Measurements from ENCODE around the gene BCL11A.

Gene BCL11A

DNA sequence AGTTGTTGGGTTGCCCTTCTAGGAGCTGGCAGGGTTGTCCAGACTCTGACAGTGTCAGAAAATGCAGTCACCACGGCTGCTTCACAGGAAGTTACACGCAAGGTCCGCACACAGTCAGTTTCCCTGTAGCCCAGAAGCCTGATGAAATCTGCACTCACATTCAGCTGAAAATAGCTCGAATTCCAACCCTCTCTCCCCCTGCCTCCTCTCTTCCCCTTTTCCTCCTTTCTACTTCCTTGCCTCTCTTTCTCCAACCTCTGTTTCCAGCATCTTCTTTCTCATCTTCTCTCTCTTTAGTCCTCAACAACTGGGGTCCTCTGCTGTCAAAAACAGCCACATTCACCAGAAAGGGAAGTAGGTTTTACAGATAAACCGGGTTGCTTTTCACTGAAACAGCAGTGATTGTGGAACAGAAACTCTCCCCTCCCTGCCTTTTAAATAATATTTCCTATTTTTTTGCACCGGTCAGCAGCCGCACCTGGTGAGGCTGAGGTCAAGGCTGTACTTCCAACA is 69.3 kb downstream of the BCL11A start:
- DNase-seq (ENCODE audit: low read depth) = no peak

DNA sequence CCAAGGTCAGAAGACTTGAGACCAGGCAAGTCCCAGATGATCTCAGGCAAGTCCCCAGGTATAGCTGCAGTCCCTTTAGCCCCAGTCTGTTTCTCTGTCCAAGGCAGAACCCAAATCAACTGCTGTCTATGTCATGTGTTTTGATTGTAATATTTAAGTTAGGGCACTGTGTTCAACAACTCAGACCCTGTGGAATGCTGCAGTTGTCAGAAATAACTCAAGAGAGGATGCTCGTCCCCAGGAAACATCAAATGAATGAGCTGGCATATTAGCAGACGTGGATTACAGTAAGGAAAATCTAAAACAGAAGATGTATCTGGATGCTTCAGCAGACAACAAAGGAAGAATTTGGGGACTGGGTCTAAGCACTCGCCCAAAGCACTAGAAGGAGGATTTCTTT is 70.1 kb downstream of the BCL11A start:
- no peak for DNase-seq (ENCODE audit: low read depth)

DNA sequence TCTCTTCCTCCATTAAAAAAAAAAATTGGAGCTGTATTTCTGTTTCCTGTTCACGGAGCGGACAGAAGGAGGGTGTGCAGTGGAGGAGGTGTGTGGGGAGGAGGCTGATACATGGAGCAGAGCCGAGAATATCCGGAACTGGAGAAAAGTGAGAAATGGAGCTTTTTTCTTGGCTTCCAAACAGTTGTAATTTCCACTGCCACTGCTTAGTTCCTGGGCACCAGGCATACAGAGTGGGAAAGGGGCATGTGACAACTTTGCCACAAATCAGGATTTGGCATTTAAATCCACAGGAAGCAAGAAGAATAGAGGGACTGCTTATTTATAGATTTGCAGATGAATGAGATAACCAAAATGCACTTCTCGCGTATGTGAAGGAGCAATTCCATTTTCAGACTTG is 71.2 kb downstream of the BCL11A start:
- DNase-seq (ENCODE audit: low read depth) = no peak

DNA sequence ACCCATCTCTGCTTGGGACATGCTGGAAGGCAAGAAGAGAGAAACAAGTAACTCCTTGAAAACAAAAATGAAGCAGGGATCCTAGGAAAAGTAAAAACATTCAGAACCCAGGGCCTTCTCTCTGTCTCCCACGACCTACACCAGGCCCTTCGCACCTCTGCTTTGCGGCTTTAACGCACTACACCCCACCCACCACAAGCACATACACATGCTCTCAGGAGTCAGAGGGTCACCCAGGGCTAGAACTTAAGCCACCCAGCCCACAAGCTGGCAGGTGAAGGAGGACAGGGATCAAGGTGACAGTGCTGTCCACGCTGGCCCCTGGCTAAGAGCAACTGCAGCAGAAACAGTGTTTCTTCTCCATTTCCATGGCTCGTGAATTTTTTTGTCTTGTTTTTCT is 72.2 kb downstream of the BCL11A start:
- no peak for DNase-seq (ENCODE audit: low read depth)

DNA sequence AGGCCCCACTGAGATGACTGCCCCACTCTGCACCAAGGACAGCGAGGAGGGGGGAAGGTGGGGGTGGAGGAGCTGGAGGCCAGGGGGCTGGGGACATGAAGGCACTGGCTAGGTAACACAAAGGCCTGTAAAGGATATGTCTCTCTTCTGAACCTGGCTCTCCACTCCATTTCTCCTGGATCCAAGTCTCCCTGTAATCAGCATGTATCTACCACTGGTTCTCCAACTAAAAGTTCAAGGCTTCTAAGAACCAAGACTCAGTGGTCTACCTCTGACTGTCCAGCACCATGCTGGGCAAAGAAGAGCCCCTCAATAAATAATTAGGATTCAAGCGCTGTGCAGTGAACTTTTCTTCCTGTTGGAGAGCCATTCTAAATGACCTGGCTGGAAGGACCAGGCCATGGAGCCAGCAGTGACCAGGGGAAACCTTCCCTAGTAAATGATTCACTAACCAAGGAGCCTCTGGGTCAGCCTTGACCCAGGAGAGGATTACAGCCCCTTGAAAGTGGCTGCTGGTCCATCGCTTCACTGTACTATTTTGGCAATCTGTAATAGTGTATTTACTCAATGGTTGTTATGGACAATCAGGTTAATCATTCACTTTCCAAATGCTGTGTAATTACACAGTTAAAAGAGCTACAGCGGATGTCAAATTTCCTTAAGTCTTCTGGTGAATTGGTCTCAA is 73.2 kb downstream of the BCL11A start:
- no peak for DNase-seq (ENCODE audit: low read depth)

GRCh38 chr2:60479226-60480088 is 74.0 kb downstream of the BCL11A start:
- DNase-seq (ENCODE audit: low read depth) = no peak

GRCh38 chr2:60478660-60479059 is 74.8 kb downstream of the BCL11A start:
- DNase-seq (ENCODE audit: low read depth) = no peak

DNA sequence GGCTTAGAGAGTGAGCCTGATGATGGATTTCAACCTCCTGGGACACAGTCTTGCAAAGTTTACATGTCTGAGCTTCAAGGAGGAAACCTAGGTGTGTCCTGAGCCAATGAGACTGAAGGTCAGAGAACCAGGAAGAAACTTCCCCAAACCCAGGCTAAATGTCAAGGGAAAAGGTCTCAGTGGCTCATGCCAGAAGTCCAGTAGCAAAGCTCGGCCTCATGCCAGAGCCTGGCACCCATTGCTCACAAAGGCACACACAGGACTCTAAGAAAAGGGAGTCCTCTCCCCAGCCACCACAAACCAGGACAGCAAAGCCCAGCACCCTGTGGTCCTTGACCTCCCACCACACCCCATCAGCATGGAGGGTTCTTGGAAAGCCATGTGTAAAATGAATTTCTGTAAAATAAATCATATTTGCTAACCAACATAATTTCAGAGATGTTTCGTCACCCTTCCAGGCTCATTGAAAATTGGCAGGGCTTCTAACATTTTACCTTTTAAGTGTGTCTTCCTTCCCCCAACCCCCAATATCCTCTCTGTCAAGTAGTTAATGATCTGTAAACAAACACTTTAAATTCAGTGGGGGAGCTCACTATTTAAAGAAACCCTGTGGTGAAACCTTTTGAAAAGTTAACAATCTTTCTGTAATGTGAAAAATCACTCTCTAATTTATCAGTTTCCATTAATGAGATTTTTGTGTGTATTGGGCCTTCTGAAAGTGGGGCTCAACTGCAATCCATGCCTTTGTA is 77.1 kb downstream of the BCL11A start:
- no peak for DNase-seq (ENCODE audit: low read depth)

- DNase-seq (ENCODE audit: low read depth) = no peak
Observed at GRCh38 chr2:60475123-60475830, 78.2 kb downstream of the BCL11A start.

GRCh38 chr2:60474301-60474700 is 79.2 kb downstream of the BCL11A start:
- DNase-seq (ENCODE audit: low read depth) = no peak

GRCh38 chr2:60473546-60473945 is 79.9 kb downstream of the BCL11A start:
- no peak for DNase-seq (ENCODE audit: low read depth)

DNA sequence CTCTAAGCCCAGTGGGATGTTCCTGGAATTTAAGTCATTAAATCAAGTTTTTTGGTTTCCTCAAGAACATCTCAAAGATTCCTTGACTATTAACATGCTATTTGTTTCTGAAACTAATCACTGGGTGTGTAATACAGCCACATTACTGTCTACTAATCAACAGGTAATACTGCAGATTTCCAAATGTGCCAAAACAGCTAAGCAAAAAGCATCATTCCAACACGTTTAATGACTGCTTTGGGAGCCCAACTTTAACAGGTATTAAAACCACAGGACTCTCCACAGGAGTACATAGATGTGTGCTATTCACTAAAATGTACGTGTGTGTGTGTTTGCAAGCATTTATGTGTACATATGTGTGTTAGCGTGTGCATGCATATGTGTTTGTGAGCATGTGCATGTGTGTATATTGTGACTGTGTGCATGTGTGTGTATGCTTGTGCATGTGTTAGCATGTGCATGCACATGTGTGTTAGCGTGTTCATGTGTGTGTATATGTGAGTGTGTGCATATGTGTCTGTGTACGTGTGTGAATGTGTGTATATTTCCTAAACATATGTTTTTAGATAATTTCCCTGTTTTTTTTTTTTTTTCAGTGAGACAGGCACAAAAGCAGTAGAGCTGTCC is 80.7 kb downstream of the BCL11A start:
- DNase-seq (ENCODE audit: low read depth) = no peak

- no peak for DNase-seq (ENCODE audit: low read depth)
Observed at GRCh38 chr2:60472041-60472440, 81.4 kb downstream of the BCL11A start.

- no peak for DNase-seq (ENCODE audit: low read depth)
Observed at GRCh38 chr2:60470340-60470739, 83.1 kb downstream of the BCL11A start.

DNA sequence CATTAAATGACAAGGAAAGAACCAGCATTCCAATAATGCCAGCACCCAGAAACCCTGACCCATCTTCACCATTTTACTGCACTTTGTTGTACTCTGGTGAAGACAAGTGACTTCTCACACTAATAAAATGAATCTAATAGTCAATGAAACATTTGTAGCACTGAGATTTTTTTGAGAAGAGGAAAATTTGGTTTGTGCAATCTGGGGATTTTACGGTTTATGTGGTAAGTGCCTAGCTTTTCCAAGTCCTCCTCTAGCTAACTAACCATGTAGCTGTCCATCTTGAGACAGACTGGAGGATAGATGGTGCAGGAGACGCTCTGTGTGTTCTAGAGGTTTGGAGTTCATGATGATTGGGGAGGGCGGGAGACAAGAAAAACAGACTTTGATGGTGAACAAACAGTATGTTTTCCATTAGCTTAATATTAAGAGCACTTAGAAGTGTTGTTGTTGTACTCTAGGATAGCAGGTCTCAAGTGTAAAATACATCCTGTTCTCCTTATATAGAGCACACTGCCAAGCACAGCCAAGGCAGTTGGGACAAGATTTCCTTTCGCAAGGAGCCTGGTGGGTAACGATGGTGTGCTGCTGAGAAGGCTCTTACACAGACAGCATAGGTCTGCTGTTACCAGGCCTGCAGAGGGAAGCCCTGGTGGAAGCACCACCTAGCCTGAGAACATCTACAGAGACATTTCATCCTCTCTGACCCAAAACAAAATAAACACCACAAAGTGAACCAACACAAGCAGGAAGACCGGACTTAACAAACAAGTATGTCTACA is 83.7 kb downstream of the BCL11A start:
- DNase-seq (ENCODE audit: low read depth) = no peak

DNA sequence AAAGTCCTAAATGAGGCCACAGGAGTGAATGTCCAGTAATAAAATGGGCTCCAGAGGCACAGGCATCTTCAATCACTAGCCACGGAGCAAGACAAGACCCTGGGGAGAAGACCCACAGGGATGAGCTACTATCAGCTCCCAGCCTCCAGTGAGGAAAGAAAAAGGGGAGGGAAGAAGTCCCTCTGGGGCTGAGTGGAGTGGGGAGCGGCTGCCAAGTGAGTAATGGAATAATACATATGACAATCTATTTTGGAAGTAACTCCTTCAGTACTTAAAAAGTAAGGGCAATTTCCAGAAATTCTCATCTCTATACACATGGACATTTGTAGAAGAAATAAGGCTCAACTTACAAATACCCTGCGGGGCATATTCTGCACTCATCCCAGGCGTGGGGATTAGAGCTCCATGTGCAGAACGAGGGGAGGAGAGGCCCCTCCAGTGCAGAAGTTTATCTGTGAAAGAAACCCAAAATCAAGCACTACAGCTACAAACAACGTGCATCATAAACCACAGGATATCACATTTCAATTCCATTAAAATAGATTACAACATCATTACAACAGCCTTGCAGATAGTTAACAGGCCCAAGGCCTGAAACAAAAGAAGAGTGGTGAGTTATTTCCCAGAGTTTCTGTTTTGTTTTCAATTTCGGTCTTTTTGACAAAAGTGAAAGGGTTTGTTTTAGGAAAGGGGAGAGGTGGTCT is 84.9 kb downstream of the BCL11A start:
- DNase-seq (ENCODE audit: low read depth) = no peak

DNA sequence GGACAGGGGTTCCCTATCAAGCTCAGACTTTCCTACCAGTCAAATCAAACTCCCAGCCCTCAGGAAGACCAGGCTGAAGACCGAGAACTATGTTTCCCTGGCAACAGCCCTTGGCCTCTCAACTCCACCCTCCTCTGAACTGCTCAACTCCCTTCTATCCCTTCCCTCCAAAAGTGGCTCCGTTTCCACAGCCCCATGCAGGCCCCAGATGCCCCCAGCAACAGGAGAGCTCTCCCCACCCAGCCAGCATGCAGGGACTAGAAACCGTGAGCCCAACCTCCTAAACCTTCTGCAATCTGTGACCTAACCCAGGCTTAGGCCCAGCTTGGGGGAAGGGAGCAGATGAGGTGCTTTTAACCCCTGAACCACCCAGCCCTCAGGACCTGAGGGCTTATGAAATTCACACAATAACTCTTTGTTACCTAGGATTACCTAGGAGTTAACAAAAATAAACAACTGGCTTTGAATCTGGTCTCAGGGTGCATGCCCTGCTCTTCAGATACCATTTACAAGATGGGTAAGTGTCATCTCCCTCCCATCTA is 87.2 kb downstream of the BCL11A start:
- no peak for DNase-seq (ENCODE audit: low read depth)

GRCh38 chr2:60465736-60466135 is 87.7 kb downstream of the BCL11A start:
- no peak for DNase-seq (ENCODE audit: low read depth)

- no peak for DNase-seq (ENCODE audit: low read depth)
Observed at GRCh38 chr2:60463249-60463648, 90.2 kb downstream of the BCL11A start.
